T-cell (primary cell): ENCODE results near the gene ALPK3. TPM values are rescaled to one million over a fixed set of nuclear protein-coding genes. Genes with fewer than 3 reads are reported as not detected.

Experiments
- ATAC-seq, 4 experiments: fragments of 200-7000 bp in 3 of 4; fragments of 150-1000 bp in 1 of 4; cut with Tn5 transposase; replicated peaks in 1 of 4; 1 replicate in 3 of 4; 2 replicates in 1 of 4; pipeline ENCODE4 v1.10.0; 2021; ENCODE audit warnings: moderate library complexity in 3 of 4, mild to moderate bottlenecking in 2 of 4, moderate number of reproducible peaks in 1 of 4
- CTCF ChIA-PET, 2 donors: fragments of 300-600 bp; sonication (Branson Sonifier 250); formaldehyde crosslinking; loops; one replicate each; lab custom pipeline; 2022; ENCODE audit warnings: antibody characterized with exemption in 2 of 2; lab: Charles Lee
- POLR2A ChIA-PET, 2 donors: fragments of 300-600 bp; sonication (Branson Sonifier 250); formaldehyde crosslinking; loops; one replicate each; lab custom pipeline; 2022; ENCODE audit warnings: antibody characterized with exemption in 2 of 2; lab: Charles Lee
- DNase-seq, 35 experiments: peaks; one replicate each; pipeline versions ENCODE4 v3.0.0 to v3.0.0-alpha.2; 2013 to 2023
- H3K27ac ChIP-seq: one replicate; pipeline ENCODE4 v1.5.1; 2013; ENCODE audit warnings: low read length
- H3K27me3 ChIP-seq, 2 experiments: replicated peaks in 1 of 2; 1 replicate in 1 of 2; 2 replicates in 1 of 2; pipeline versions ENCODE4 v1.6.1 to v1.7.0; 2013; ENCODE audit warnings: low read length in 1 of 2, mixed read lengths in 1 of 2; ENCODE audit not compliant: control insufficient read depth in 2 of 2, insufficient read depth in 2 of 2; ENCODE audit errors: extremely low read depth in 1 of 2
- H3K36me3 ChIP-seq, 2 donors: 1 replicate in 1 of 2; 2 replicates in 1 of 2; pipeline versions ENCODE4 v1.6.1 to v1.7.0; 2013; ENCODE audit warnings: low read length in 1 of 2; ENCODE audit not compliant: control insufficient read depth in 2 of 2, insufficient read depth in 1 of 2; ENCODE audit errors: extremely low read depth in 1 of 2
- H3K4me1 ChIP-seq, 2 experiments: 1 replicate in 1 of 2; 2 replicates in 1 of 2; pipeline versions ENCODE4 v1.6.1 to v1.7.0; 2013; ENCODE audit warnings: low read length in 2 of 2, mixed read lengths in 1 of 2; ENCODE audit not compliant: insufficient read depth in 2 of 2, control insufficient read depth in 1 of 2; ENCODE audit errors: extremely low read depth in 1 of 2
- H3K4me3 ChIP-seq, 2 donors: 1 replicate in 1 of 2; 2 replicates in 1 of 2; pipeline versions ENCODE4 v1.5.1 to v1.7.0; 2013; ENCODE audit warnings: mild to moderate bottlenecking in 2 of 2, low read length in 1 of 2, moderate library complexity in 1 of 2; ENCODE audit not compliant: control insufficient read depth in 1 of 2; ENCODE audit errors: extremely low read depth in 1 of 2
- H3K9me3 ChIP-seq: 2 replicates; pipeline ENCODE4 v1.7.0; 2013
- H3K27ac Mint-ChIP-seq, 2 donors: one replicate each; pipeline ENCODE4 v1.8.0; 2020 to 2021; ENCODE audit warnings: mild to moderate bottlenecking in 2 of 2, mixed read lengths in 2 of 2
- H3K27me3 Mint-ChIP-seq, 2 donors: one replicate each; pipeline ENCODE4 v1.8.0; 2021 to 2022; ENCODE audit warnings: mixed read lengths in 2 of 2
- H3K36me3 Mint-ChIP-seq: one replicate; pipeline ENCODE4 v1.8.0; 2021; ENCODE audit warnings: mixed read lengths
- H3K4me1 Mint-ChIP-seq, 3 donors: one replicate each; pipeline ENCODE4 v1.8.0; 2020 to 2022; ENCODE audit warnings: mixed read lengths in 3 of 3, mild to moderate bottlenecking in 1 of 3
- H3K4me3 Mint-ChIP-seq, 3 donors: one replicate each; pipeline ENCODE4 v1.8.0; 2020 to 2022; ENCODE audit warnings: mild to moderate bottlenecking in 3 of 3, mixed read lengths in 3 of 3, moderate library complexity in 3 of 3
- H3K9me3 Mint-ChIP-seq, 3 donors: one replicate each; pipeline ENCODE4 v1.8.0; 2020 to 2022; ENCODE audit warnings: mixed read lengths in 3 of 3
- WGBS: methylation state at CpG from one replicate; pipeline ENCODE4 v1.1.5; 2013; ENCODE audit warnings: missing lambda C conversion rate; ENCODE audit not compliant: insufficient coverage; 5-methylcytosine and 5-hydroxymethylcytosine counted together
- total RNA-seq, 35 experiments: library from RNA in 6 of 35; stranded (reverse) in 6 of 35; fragments of 120-200 nt in 1 of 35; gene quantifications; one replicate each; pipeline versions ENCODE4 v1.2.1 to v1.2.4 and lab custom pipeline; 2013 to 2026

The ALPK3 gene
- total RNA-seq, 5 donors from 2014 or later (not counting 1 experiment from before 2014, with no cell fraction given), result 0.16 to 0.82 (median 0.22) TPM

DNA sequence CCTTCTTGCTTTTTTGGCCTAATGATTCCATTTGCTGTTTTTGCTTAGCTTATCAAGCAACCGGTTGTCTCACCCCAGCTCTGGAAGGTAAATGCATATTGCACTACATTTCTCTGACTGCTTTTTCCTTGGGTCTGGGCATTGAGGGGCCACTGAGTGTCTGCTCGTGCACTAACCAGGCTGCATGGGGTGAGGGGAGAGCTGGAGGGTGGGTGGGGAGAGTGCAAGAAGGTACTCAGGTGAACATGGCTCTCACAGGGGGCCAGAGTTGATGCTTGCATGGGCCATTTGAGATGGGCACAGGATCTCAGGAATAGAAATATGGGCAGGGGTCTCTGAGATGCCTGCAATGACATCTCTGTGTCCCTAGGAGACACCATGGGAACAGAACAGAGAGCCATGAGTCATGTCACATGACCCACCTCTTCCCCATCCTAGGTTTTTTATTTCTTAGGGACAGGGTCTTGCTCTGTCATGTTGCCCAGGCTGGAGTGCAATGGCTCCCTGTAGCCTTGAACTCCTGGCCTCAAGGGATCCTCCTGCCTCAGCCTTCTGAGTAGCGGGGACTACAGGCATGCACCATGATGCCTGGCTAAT, 6.2 kb downstream of the ALPK3 start:
- WGBS, result 92% methylated on average over 2 of the region's 3 CpGs
- no peak overlapping the region for H3K4me3 Mint-ChIP-seq
- H3K36me3 Mint-ChIP-seq, result no peaks in the 10 kb centered on the region
- no peak for ATAC-seq
- no peak overlapping the region for H3K27ac Mint-ChIP-seq
- Histone ChIP-seq H3K27ac (no peak overlapping the region), H3K4me1 (peaks cover under 1 to 4% of the 10 kb centered on the region in 2 experiments), H3K9me3 (no peaks in the 10 kb centered on the region), H3K4me3 (no peak overlapping the region), H3K36me3 (no peaks in the 10 kb centered on the region), H3K27me3 (no peaks in the 10 kb centered on the region)
- H3K9me3 Mint-ChIP-seq, result no peaks in the 10 kb centered on the region
- ChIA-PET POLR2A (no interaction called here), CTCF (no interaction called here)
- H3K27me3 Mint-ChIP-seq, result peaks cover 0 to 4% of the 10 kb centered on the region in 2 donors
- peaks cover under 1 to 7% (median 4%) of the 10 kb centered on the region in 3 donors for H3K4me1 Mint-ChIP-seq
- DNase-seq, result no peak

DNA sequence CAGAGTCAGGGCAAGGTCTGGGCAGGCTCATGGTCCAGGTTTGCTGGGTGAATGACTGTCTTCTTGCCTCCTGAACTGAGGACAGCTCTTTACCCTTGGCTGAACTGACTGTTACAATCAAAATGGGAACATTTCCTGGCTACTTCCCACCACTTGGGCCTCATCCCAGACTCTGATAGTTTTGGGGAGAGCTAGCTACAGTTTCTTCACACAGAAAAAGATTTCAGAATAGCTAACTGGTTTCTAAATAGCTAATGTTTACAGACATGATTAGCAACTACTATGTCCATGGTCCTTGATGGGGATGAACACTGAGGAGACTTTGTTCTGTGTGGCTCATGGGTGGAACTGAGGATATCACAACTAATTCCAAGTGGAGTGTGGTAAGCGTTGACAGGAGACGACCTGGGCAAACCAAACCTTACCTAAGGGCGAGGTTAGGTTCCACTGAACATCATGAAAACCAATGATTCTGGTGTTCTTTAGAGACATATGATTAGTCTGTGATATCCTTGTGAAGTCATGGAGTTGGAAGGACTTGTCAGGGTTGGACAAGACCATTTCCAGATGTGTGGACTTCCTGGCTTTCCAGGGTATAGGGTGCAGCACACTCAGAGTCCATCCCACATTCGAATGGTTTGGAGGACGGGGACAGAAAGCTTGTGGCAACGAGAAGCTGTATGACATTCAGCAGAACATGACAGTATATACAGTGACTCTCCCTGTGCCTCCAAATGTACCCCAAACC, 7.3 kb downstream of the ALPK3 start:
- H3K4me1 ChIP-seq, result no peaks in the 10 kb centered on the region
- H3K4me3 Mint-ChIP-seq, result no peak overlapping the region
- ATAC-seq, result no peak
- H3K4me3 ChIP-seq, result no peak overlapping the region
- DNase-seq, result no peak
- H3K27me3 ChIP-seq, result no peaks in the 10 kb centered on the region
- H3K27me3 Mint-ChIP-seq, result peaks cover 0 to 5% of the 10 kb centered on the region in 2 donors
- H3K9me3 ChIP-seq, result no peaks in the 10 kb centered on the region
- WGBS, result 80% methylated on average over 2 of the region's 6 CpGs
- H3K27ac Mint-ChIP-seq, result no peak overlapping the region
- ChIA-PET POLR2A (no interaction called here), CTCF (no interaction called here)
- no peaks in the 10 kb centered on the region for H3K9me3 Mint-ChIP-seq
- H3K4me1 Mint-ChIP-seq, result no peaks in the 10 kb centered on the region
- no peaks in the 10 kb centered on the region for H3K36me3 Mint-ChIP-seq
- no peaks in the 10 kb centered on the region for H3K36me3 ChIP-seq
- no peak overlapping the region for H3K27ac ChIP-seq

DNA sequence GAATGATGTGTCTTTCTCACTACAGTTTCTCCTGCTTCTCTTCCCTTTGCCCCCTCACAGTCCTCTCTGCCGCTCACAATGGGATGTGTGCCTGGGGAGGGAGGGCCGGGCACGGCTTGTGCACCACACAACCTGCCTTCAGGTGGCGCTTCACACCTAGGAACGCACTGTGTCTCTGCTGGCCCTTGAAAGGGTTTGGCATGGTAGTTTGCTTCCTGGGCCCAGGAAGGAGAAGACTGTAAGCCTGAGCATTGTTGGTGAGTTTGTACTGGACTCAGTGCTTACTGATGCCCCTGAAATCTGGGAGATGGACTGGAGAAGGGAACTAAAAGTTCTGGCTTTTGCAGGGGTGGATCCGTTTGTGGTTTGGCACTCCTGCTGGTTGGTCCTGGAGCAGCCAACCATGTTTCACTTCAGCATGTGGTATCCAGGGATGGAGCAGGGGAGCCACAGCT, 9.2 kb downstream of the ALPK3 start:
- Histone ChIP-seq H3K4me3 (no peak overlapping the region), H3K9me3 (no peaks in the 10 kb centered on the region), H3K27ac (no peak overlapping the region), H3K4me1 (no peaks in the 10 kb centered on the region), H3K27me3 (no peaks in the 10 kb centered on the region), H3K36me3 (no peaks in the 10 kb centered on the region)
- Mint-ChIP-seq H3K9me3 (no peaks in the 10 kb centered on the region), H3K27me3 (peaks cover 0 to 5% of the 10 kb centered on the region in 2 donors), H3K36me3 (no peaks in the 10 kb centered on the region), H3K4me1 (no peaks in the 10 kb centered on the region), H3K4me3 (no peak overlapping the region), H3K27ac (no peak overlapping the region)
- ATAC-seq, result no peak
- POLR2A ChIA-PET, result no interaction called here
- CTCF ChIA-PET, result no interaction called here
- WGBS, result 80% methylated on average over 5 of the region's 6 CpGs
- no peak for DNase-seq

DNA sequence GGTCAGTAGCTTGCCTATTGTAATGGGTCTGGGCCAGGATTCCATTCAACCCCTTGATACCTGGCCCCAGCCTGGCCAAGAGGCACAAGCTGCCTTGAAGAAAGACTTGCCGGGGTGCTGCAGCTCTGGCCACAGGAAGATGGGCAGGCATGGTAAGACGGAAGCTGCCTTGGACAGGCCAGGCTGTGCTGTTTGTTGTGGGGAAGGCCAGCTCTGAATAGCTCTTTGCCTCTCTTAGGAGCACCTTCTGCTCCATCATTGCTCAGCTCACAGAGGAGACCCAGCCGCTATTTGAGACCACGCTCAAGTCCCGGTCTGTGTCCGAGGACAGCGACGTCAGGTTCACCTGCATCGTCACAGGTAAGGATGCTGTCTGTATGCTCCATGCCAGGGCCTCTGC, 10.1 kb downstream of the ALPK3 start:
- ChIA-PET POLR2A (no interaction called here), CTCF (no interaction called here)
- no peak overlapping the region for H3K27ac ChIP-seq
- H3K9me3 Mint-ChIP-seq, result no peaks in the 10 kb centered on the region
- peaks cover 0 to 5% of the 10 kb centered on the region in 2 donors for H3K27me3 Mint-ChIP-seq
- H3K4me3 Mint-ChIP-seq, result no peak overlapping the region
- no peaks in the 10 kb centered on the region for H3K36me3 Mint-ChIP-seq
- no peaks in the 10 kb centered on the region for H3K4me1 Mint-ChIP-seq
- DNase-seq (no peak), ATAC-seq (no peak)
- H3K9me3 ChIP-seq, result no peaks in the 10 kb centered on the region
- no peaks in the 10 kb centered on the region for H3K4me1 ChIP-seq
- no peak overlapping the region for H3K4me3 ChIP-seq
- H3K36me3 ChIP-seq, result no peaks in the 10 kb centered on the region
- 86% methylated on average over 2 of the region's 9 CpGs for WGBS
- no peaks in the 10 kb centered on the region for H3K27me3 ChIP-seq
- no peak overlapping the region for H3K27ac Mint-ChIP-seq

DNA sequence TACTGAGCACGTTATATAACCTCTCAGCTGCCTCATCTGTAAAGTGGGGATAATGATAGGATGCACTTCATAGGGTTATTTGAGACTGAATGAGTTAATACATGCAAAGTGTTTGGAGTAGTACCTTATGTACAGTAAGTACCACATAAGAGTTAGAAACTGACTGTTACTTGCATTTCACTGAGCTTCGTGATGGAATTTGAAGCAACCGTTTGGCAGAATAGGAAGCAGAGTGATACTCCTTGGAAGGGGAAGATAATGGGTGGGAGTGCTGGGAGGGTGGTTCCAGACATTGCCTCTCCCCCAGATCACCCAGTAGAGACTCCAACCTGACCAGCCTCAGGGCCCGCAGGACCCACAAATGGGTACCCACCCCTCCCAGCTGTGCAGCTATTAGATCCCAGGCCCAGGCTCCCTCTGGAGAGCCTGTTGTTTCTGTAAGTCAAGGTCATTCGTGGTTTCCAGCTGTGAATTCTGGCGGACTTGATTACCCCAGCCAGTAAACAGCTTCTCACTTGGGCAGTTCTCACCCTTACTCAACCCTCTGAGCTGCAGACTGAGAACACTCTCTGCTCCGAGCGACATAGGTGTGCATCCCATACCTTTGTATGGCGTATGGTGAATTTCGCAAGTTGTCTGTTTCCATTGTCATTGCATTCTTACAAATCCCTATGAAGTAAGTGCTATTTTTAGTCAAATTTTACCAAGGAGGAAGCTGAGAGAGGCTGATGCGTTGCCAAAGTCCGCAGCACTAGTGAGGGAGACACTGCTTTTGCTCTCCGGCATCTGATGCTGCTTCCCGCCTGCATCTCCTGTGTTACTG, 11.1 kb downstream of the ALPK3 start:
- Histone ChIP-seq H3K4me3 (no peak overlapping the region), H3K4me1 (no peaks in the 10 kb centered on the region), H3K27ac (no peak overlapping the region), H3K9me3 (no peaks in the 10 kb centered on the region), H3K36me3 (no peaks in the 10 kb centered on the region), H3K27me3 (no peaks in the 10 kb centered on the region)
- no peaks in the 10 kb centered on the region for H3K9me3 Mint-ChIP-seq
- CTCF ChIA-PET, result no interaction called here
- no peaks in the 10 kb centered on the region for H3K36me3 Mint-ChIP-seq
- DNase-seq (no peak), ATAC-seq (no peak)
- 88% methylated on average over 10 of the region's 14 CpGs for WGBS
- POLR2A ChIA-PET, result no interaction called here
- no peaks in the 10 kb centered on the region for H3K4me1 Mint-ChIP-seq
- H3K27ac Mint-ChIP-seq, result no peak overlapping the region
- no peak overlapping the region for H3K4me3 Mint-ChIP-seq
- peaks cover 0 to 5% of the 10 kb centered on the region in 2 donors for H3K27me3 Mint-ChIP-seq

DNA sequence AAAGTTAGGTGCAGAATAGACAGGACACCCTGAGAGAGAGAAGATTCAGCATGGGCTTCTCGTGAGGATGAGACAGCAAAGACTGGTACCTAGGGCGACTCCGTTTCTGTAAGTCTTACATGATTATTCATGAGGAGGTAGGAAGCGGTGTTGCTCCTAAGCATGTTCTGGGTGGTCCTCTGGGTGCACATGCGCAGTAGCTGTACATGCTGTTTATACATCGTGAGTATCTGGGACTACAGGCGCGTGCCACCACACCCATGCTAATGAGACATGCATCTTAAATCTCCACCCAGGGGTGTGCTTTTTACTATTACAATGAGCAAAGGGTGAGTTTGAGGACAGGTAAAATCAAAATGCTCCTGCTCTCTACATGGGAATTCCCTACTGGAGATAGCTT, 12.3 kb downstream of the ALPK3 start:
- CTCF ChIA-PET, result no interaction called here
- 86% methylated on average over 3 of the region's 8 CpGs for WGBS

More for the DNA sequence above, 12.3 kb downstream of the ALPK3 start:
- Histone ChIP-seq H3K36me3 (no peaks in the 10 kb centered on the region), H3K27ac (no peak overlapping the region), H3K27me3 (no peaks in the 10 kb centered on the region), H3K4me1 (no peaks in the 10 kb centered on the region), H3K4me3 (no peak overlapping the region), H3K9me3 (no peaks in the 10 kb centered on the region)
- Mint-ChIP-seq H3K27me3 (peaks cover 0 to 5% of the 10 kb centered on the region in 2 donors), H3K27ac (no peak overlapping the region), H3K36me3 (no peaks in the 10 kb centered on the region), H3K4me3 (no peak overlapping the region), H3K9me3 (no peaks in the 10 kb centered on the region), H3K4me1 (no peaks in the 10 kb centered on the region)
- POLR2A ChIA-PET, result interaction anchor here in 1 of 2 donors (0.5 kb wide), 1 partner anchor 244 kb away, joined by 3 read pairs; no protein-coding TSS in a partner anchor
- DNase-seq (no peak), ATAC-seq (no peak)
